HG03139 (cell line): Measurements from ENCODE around the gene DDAH1.

ENCODE experiments used
- ATAC-seq: cut with Tn5 transposase; IDR thresholded peaks from one replicate; pipeline ENCODE4 v1.9.1; 2021; ENCODE audit not compliant: unreplicated experiment

DDAH1 gene

GRCh38 chr1:85397490-85398032 is 67.4 kb downstream of the DDAH1 start:
- no peak for ATAC-seq

- ATAC-seq, result no peak
Measured at GRCh38 chr1:85396194-85396593, 68.8 kb downstream of the DDAH1 start.

- no peak for ATAC-seq
Measured at GRCh38 chr1:85394130-85394529, 70.8 kb downstream of the DDAH1 start.

GRCh38 chr1:85393490-85393889 is 71.5 kb downstream of the DDAH1 start:
- no peak for ATAC-seq

- no peak for ATAC-seq
Measured at GRCh38 chr1:85388416-85388815, 76.5 kb downstream of the DDAH1 start.

- ATAC-seq, result no peak
Measured at GRCh38 chr1:85387781-85388180, 77.2 kb downstream of the DDAH1 start.

- no peak for ATAC-seq
Measured at GRCh38 chr1:85386068-85386722, 78.8 kb downstream of the DDAH1 start.

- ATAC-seq, result no peak
Measured at GRCh38 chr1:85379203-85380136, 85.5 kb downstream of the DDAH1 start.

- no peak for ATAC-seq
Measured at GRCh38 chr1:85378534-85378933, 86.4 kb downstream of the DDAH1 start.

- no peak for ATAC-seq
Measured at GRCh38 chr1:85376356-85376755, 88.6 kb downstream of the DDAH1 start.

GRCh38 chr1:85375493-85375892 is 89.5 kb downstream of the DDAH1 start:
- no peak for ATAC-seq

- no peak for ATAC-seq
Measured at GRCh38 chr1:85374160-85374559, 90.8 kb downstream of the DDAH1 start.

- no peak for ATAC-seq
Measured at GRCh38 chr1:85373378-85373708, 91.6 kb downstream of the DDAH1 start.

GRCh38 chr1:85372683-85373377 is 92.1 kb downstream of the DDAH1 start:
- no peak for ATAC-seq

GRCh38 chr1:85371021-85371420 is 93.9 kb downstream of the DDAH1 start:
- no peak for ATAC-seq

- ATAC-seq, result no peak
Measured at GRCh38 chr1:85368073-85368770, 96.7 kb downstream of the DDAH1 start.

- no peak for ATAC-seq
Measured at GRCh38 chr1:85366391-85367170, 98.4 kb downstream of the DDAH1 start.

GRCh38 chr1:85365851-85366250 is 99.1 kb downstream of the DDAH1 start:
- ATAC-seq, result no peak

- ATAC-seq, result no peak
Measured at GRCh38 chr1:85363521-85363920, 101.4 kb downstream of the DDAH1 start.

GRCh38 chr1:85363092-85363491 is 101.9 kb downstream of the DDAH1 start:
- ATAC-seq, result no peak
